ENCODE data around the gene L3MBTL4. TPM values are rescaled to one million over a fixed set of nuclear protein-coding genes. Genes with fewer than 3 reads are reported as not detected.
"Not testable (repeated sequence)": the region's sequence is repeated elsewhere in the genome, so short reads cannot be mapped to it uniquely, and the experiment has no call there.

L3MBTL4 gene
- total RNA-seq, 6 experiments from 2014 or later: 8.2 to 16.0 (median 11.3) TPM

DNA sequence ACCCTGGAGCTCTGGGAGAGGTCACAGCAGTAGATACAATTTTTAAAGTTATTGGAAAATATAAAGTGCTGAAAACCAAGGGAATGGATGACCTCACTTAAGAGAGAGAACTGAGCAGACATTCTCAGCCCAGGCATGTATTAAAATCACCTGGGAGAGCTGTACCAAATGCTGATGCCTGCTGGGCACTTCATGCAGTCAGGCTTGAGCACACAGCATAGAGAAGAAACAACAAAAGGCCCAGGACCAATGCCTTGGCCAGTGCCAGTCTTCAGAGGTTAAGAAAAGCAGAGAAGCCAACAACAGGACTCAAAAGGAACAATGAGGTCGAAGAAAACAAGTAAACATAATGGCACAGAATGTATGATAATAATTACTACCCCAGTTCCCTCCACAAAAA, 211.8 kb downstream of the L3MBTL4 start:
- ATAC-seq: no peak
- no peak overlapping the region for H3K4me3 ChIP-seq
- no peak overlapping the region for H3K27ac ChIP-seq
- no peak for DNase-seq
- no peaks in the 10 kb centered on the region for H3K4me1 ChIP-seq
- 100% methylated on average over 1 of the region's 1 CpG for WGBS (ENCODE audit: insufficient coverage, low coverage, low lambda C conversion rate, missing lambda C conversion rate)
- H3K27me3 ChIP-seq: no peaks in the 10 kb centered on the region
- no peaks in the 10 kb centered on the region for H3K9me3 ChIP-seq
- intact Hi-C loops (cut with DNase I): no loop called here
- TF ChIP-seq POLR2A (IDR thresholded peaks at IDR 0.05): no peak
- H3K36me3 ChIP-seq: no peaks in the 10 kb centered on the region

DNA sequence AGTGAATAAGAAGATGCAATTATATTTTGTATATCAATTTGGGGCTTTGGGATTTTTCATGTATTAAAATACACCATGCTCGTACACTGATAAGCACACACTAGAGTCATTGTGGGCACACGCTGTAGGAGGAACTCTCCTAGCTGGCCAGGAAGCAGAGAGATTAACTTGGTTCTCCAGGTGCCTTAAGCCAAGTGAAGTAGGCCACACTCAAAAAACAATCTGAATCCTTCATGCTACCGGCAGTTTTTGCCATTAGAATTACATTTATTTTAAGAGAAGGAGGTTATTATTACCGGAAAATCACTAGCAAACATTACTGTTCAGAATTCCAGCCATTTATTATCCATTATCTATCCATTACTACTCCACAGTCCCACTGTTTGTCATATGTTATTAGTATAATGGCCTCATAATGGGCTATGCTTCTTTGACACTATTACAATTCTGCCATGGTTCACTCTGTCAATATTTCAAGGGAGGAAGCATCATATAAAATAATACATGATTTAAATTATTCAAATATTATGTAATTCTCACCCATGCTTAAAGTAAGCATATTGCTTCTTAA, 214.4 kb downstream of the L3MBTL4 start:
- TF ChIP-seq POLR2A (IDR thresholded peaks at IDR 0.05): no peak
- TF ChIP-seq, protein P1, sequence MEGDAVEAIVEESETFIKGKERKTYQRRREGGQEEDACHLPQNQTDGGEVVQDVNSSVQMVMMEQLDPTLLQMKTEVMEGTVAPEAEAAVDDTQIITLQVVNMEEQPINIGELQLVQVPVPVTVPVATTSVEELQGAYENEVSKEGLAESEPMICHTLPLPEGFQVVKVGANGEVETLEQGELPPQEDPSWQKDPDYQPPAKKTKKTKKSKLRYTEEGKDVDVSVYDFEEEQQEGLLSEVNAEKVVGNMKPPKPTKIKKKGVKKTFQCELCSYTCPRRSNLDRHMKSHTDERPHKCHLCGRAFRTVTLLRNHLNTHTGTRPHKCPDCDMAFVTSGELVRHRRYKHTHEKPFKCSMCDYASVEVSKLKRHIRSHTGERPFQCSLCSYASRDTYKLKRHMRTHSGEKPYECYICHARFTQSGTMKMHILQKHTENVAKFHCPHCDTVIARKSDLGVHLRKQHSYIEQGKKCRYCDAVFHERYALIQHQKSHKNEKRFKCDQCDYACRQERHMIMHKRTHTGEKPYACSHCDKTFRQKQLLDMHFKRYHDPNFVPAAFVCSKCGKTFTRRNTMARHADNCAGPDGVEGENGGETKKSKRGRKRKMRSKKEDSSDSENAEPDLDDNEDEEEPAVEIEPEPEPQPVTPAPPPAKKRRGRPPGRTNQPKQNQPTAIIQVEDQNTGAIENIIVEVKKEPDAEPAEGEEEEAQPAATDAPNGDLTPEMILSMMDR (IDR thresholded peaks at IDR 0.05): no peak
- ATAC-seq (no peak), DNase-seq (no peak)
- 95% methylated on average over 4 of the region's 4 CpGs for WGBS (ENCODE audit: insufficient coverage, low coverage, low lambda C conversion rate, missing lambda C conversion rate)
- intact Hi-C loops (cut with DNase I): no loop called here
- H3K27me3 ChIP-seq: no peaks in the 10 kb centered on the region
- H3K27ac ChIP-seq: no peak overlapping the region
- no peaks in the 10 kb centered on the region for H3K4me1 ChIP-seq
- no peaks in the 10 kb centered on the region for H3K9me3 ChIP-seq
- H3K36me3 ChIP-seq: no peaks in the 10 kb centered on the region
- H3K4me3 ChIP-seq: no peak overlapping the region

DNA sequence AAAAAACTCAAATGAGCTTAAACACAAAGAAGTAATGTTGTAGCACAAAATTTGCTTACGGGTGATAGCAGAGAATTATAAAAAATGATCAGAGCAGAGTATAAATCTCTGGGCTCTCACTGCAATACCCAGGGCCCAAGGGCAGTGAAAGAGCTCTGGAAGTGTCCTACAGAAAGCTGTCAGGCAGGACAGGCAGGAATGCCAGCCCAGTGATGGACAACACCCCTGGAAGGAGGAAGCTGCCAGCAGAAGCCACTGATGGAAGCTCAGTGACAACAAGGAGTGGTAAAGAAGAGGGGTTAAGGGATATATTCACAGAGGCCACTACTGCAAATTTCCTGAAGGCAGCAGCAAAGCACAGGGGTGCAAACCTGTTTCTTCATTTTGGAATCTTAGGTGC, 214.9 kb downstream of the L3MBTL4 start:
- no peaks in the 10 kb centered on the region for H3K27me3 ChIP-seq
- H3K9me3 ChIP-seq: no peaks in the 10 kb centered on the region
- no peak for DNase-seq
- no peak overlapping the region for H3K27ac ChIP-seq
- H3K36me3 ChIP-seq: no peaks in the 10 kb centered on the region
- no peak overlapping the region for H3K4me3 ChIP-seq
- no peak for ATAC-seq
- no peaks in the 10 kb centered on the region for H3K4me1 ChIP-seq
- intact Hi-C loops (cut with DNase I): no loop called here
- TF ChIP-seq POLR2A (IDR thresholded peaks at IDR 0.05): no peak
- TF ChIP-seq, protein P1 (IDR thresholded peaks at IDR 0.05): no peak
- 95% methylated on average over 1 of the region's 1 CpG for WGBS (ENCODE audit: insufficient coverage, low coverage, low lambda C conversion rate, missing lambda C conversion rate)

DNA sequence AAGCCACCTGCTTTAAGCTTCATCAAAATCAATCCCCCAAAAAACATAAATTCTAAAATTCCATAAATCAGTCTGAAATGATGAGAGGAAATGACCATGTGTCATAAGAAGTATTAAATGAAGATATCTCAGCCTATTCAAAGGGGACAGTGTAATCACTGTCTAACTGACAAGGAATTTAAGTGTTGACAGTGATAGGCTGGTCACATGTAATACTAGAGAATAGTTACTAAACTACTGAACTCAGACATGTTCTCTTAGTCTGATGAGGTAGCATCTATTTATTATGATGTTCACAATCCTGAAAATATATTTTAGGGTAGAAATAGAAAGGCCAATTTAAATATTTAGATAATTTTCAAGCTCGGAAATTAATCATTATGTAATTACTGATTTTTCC, 216.1 kb downstream of the L3MBTL4 start:
- ATAC-seq (no peak), DNase-seq (no peak)
- H3K9me3 ChIP-seq: no peaks in the 10 kb centered on the region
- H3K4me1 ChIP-seq: no peaks in the 10 kb centered on the region
- no peak overlapping the region for H3K27ac ChIP-seq
- intact Hi-C loops (cut with DNase I): no loop called here
- 73% methylated on average over 1 of the region's 1 CpG for WGBS (ENCODE audit: insufficient coverage, low coverage, low lambda C conversion rate, missing lambda C conversion rate)
- TF ChIP-seq, protein P1 (IDR thresholded peaks at IDR 0.05): no peak
- TF ChIP-seq POLR2A (IDR thresholded peaks at IDR 0.05): no peak
- no peak overlapping the region for H3K4me3 ChIP-seq
- H3K36me3 ChIP-seq: no peaks in the 10 kb centered on the region
- no peaks in the 10 kb centered on the region for H3K27me3 ChIP-seq

DNA sequence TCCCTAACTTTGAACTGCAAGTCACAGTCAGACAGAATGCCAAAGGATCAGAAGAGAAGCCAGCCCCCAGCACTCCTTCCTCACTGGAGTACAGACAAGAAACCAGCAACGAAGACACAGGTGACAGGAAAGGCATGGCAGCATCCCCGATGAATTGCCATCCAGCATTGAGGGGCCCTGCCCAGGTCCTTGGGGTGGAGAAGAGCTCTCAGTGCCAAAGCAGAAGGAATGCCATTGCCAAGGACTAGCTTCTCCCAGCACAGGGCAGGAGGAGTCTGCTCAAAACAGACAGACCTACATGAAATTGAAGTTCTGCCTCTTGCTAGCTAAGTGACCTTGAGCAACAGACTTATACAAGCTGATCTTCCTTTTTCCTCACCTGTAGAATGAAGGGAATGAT, 220.1 kb downstream of the L3MBTL4 start:
- H3K27ac ChIP-seq: no peak overlapping the region
- H3K36me3 ChIP-seq: no peaks in the 10 kb centered on the region
- no CpG with 5 or more reads among the region's 2 CpGs for WGBS (ENCODE audit: insufficient coverage, low coverage, low lambda C conversion rate, missing lambda C conversion rate)
- no peak for ATAC-seq
- H3K27me3 ChIP-seq: no peaks in the 10 kb centered on the region
- no peak for TF ChIP-seq POLR2A (IDR thresholded peaks at IDR 0.05)
- TF ChIP-seq, protein P1 (IDR thresholded peaks at IDR 0.05): no peak
- H3K4me3 ChIP-seq: no peak overlapping the region
- no peaks in the 10 kb centered on the region for H3K4me1 ChIP-seq
- peaks cover 0 to 3% (median 0%) of the 10 kb centered on the region in 4 donors for H3K9me3 ChIP-seq
- DNase-seq: no peak
- intact Hi-C loops (cut with DNase I): no loop called here

DNA sequence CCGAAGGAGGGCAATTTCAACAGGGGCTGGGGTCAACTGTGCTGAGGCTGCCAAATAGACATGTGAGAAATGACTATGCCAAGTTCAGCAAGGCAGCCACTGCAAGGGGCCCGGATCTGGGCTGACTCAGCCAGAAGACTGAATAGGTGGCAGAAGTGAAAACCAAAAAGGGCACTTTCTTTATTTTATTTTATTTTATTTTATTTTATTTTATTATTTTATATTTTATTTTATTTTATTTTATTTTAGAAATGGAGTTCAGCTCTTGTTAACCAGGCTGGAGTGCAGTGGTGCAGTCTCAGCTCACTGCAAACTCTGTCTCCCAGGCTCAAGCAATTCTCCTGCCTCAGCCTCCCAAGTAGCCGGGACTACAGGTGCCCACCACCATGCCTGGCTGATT, 228.9 kb downstream of the L3MBTL4 start:
- intact Hi-C loops (cut with DNase I); H3K4me1 ChIP-seq; H3K4me3 ChIP-seq; H3K9me3 ChIP-seq; ATAC-seq; H3K27ac ChIP-seq; DNase-seq; H3K36me3 ChIP-seq; H3K27me3 ChIP-seq: not testable (repeated sequence)
- 100% methylated on average over 3 of the region's 3 CpGs for WGBS (ENCODE audit: insufficient coverage, low coverage, low lambda C conversion rate, missing lambda C conversion rate)
